ENCODE data around the gene RIOX2. TPM values are rescaled to one million over a fixed set of nuclear protein-coding genes. Genes with fewer than 3 reads are reported as not detected.

Gene RIOX2
- polyA plus RNA-seq, 12 donors = 36.3 to 53.7 (median 45.6) TPM; not detected in 1

DNA sequence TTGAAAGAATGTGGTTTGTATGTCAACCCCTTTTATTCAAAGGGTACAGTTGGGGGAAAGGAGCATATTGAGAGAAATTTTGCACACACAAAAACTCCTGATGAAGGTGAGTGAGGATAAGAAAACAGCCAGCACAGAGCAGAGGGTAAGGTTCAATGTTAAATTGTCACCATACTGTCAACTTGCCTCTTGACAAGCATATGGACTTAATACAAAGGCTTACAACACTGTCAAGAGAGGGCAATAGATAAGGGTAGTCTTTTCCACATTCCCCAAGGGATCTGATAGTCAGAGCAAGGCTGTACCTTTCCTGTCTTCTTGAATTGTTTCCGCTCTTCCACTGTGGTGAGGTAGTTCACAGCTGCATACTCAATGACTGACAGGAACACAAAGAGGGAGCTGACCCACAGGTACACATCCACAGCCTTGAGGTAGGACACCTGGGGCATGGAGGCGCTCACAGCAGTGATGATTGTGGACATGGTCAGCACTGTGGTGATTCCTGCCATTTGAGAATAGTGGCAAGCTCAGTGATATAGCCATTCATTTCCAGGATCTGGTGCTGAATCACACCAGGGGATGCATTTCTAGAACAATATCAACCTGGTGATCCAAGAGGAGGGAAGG lies 20.4 kb upstream of the RIOX2 start:
- no peak for DNase-seq

DNA sequence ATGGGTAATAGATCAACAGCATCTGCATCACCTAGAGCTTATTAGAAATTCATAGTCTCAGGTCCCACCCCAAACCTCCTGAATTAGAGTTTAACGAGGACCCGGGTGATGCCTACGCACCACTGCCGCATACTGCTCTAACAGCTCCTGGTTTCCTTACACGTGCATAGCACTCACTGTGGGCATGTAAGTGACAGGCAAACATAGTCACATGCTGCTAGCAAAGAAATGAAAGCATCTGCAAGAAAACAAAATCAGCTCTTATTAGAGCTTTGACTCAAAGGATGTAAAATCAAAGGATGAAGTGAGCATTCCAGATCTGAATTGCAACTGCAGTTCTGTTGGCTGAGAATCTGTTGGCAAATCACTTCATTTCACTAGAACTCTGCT lies 19.1 kb upstream of the RIOX2 start:
- DNase-seq = no peak

DNA sequence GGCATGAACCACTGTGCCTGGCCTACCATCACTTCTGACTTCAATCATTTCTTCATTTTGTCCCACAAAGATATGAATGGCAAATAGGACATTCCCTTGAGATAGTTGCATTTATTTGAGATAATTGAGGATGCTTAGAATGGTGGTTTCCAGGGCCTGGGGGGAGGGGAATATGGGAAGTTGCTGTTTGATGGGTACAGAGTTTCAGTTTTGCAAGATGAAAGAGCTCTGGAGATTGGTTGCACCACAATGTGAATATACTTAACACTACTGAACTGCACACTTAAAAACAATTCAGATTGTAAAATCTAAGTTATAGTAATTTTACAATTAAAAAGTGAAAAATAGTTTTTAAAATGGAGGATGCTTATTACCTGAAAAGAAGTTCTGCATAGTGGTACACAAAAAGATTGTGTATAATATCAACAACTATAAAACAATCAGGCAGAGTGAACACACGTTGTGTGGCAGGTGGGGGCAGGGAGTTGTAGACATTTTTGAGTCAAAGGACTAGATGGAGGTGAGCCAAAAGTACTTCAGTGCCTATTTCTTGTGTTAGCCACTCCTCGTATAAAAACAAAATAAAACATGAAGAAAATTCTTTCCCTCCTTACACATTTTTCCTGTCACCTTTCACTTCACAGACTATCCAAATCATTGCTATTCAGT lies 18.5 kb upstream of the RIOX2 start:
- no peak for DNase-seq

DNA sequence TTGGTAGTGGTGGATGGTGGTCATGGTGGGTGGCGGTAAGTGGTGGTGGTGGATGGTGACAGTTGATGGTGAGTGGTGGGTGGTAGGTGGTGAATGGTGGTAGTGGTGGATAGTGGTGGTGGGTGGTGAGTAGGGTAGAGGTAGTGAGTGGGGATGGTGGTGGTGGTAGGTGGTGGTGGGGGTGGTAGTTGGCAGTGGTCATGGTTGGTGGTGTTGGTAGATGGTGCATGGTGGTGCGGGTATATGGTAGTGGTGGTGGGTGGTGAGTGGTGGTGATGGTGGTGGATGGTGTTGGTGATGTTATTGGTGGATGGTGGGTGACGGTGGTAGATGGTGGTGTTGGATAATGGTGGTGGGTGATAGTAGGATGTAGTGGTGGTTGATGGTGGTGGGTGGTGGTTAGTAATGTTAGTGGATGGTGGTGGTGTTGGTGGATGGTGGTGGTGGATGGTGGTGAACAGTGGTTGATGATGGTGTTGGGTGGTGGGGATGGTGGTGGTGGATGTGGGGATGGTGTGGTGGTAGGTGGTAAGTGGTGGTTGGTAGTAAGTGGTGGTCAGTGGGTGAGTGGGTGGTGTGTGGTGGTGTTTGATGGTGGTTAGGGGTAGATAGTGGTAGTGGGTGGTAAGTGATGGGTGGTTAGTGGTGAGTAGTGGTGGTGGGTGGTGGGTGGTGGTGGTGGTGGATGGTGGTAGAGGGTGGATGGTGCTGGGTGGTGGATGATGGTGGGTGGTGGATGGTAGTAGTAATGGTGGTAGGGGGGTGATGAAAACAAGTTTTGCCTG lies 16.7 kb upstream of the RIOX2 start:
- no peak for DNase-seq

DNA sequence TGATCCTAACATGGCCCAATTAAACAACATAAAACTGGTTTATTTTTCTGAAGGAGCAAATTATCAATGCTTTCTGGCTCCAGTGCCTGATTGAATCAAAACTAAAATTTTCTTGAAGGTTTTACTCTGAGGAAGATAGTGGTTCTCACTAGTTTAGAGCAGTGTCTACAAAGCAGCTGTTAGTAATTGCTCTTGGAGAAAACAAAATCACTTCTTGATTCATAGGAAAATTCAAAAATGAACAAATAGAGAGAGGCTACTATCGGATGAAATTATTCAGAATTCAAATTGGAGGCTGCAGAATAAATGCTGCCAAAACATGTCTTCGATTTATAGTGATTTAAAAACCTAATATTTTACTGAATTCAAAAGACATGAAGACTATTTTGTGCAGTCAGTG lies 15.1 kb upstream of the RIOX2 start:
- no peak for DNase-seq

DNA sequence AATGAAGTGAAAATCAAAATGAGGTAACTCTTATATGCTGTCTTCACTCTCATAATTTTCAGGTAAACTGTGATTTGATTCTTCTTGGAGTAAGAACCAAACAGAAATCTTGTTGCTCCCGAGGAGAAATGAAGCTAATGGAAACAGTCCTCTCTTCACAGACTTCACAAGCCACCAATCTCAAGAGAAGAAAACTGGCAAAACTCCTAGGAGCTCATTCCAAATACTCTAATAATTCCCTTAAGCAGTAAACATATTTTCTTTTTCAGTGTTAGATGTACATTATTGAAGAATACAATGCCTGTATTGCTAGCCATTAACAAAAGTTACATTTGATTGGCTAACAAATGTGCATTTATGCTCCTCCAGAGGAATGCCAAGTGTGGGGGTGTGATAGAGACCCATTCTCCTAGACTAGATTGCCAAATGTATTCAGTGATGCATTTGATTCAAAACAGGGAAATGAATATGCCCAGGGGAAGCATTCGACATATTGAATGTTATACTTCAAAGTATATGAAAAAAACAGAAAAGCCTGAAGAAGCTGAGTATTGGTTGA lies 11.8 kb upstream of the RIOX2 start:
- peak; percentile 87 for DNase-seq

DNA sequence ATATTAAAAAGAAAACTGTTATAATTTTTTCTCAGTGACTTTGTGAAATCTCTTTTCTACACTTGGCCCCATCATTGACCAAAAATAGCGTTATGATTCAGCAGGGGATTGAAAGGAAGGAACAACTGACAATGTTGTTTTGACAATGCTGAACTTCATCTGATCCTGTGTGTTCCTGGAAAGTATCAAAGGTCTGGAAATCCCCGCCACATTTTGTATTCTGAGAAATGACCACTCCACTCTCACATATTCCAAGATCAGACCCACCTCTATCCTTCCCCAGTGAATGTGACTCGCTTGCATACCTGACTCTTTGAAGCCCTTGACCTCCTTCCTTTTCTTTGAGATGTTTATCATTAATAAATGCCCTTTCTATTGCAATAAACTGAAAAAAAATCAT lies 9.7 kb upstream of the RIOX2 start:
- DNase-seq = peak; percentile 81

DNA sequence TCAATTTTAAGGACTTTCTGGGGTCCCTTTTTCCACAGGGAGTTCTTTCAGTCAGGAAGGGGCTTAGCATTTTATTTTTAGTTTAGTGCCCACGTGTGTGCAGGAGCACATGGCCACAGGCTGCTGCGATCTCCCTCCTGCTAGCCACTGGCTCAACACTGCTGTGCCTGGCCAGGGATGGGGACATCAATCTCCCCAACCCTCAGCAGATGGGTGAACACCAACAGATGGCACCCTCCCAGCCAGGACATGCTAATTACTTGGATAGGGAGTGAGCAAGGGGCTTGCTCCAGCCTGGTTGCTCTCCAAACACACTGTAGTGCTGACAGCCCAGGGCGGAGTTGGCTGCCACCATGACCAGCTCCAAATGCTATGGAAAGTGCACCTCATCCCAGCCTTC lies 7.4 kb upstream of the RIOX2 start:
- DNase-seq = no peak

DNA sequence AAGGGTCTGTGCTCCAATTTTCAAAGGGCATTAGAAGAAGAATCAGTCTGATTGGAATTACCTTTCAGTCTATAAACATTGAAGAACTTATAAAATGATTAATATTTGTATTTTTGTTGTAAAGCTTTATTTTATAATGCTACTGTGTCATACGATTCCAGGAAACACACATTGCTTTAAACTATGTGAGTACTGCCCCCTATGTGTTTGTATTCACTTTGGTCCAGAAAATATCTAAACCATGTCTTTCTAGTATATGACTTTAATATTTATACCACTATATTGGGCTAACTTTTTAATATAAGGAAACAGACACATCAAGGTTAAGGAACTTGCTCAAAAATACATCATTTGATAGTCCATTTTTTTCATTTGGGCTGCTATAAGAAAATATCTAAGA lies 3.2 kb upstream of the RIOX2 start:
- DNase-seq = no peak

DNA sequence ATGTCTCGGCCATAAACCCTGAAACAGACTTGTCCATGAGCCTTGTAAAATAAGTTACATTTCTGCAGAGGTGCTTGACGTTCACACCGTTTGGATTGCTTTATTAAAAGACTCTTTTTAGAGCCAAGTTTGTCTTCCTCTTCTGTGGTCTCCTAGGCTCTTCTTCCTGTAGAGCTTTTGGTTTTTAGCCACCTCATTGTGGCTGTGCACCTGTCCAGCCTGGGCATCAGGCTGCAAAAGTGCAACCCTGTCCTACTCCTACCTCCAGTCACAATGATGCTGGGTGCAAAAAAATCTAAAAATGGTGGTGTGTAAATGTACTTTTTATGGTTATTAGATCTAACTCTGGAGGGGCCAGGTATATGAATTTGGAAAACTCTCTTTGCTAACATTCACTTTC lies 2.8 kb upstream of the RIOX2 start:
- no peak for DNase-seq

DNA sequence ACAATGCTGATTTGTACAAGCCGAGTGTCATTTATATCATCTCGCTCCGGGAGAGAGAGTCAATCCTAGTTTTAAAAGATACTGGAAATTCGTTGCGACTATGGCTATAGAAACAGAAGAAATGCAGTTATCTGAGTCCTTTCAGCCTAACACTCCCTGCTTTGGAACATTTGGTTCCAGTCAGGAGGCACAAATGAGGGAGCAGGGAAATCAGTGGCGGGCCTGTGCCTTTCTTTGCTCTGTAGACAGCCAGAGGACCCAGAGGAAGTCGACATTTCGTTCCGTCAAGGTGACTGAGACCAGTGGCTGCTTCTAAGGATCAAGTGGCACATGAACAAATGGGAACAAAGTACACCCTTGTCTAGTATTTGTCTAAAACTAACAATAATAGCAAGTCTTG lies 745 bp upstream of the RIOX2 start:
- no peak for DNase-seq

DNA sequence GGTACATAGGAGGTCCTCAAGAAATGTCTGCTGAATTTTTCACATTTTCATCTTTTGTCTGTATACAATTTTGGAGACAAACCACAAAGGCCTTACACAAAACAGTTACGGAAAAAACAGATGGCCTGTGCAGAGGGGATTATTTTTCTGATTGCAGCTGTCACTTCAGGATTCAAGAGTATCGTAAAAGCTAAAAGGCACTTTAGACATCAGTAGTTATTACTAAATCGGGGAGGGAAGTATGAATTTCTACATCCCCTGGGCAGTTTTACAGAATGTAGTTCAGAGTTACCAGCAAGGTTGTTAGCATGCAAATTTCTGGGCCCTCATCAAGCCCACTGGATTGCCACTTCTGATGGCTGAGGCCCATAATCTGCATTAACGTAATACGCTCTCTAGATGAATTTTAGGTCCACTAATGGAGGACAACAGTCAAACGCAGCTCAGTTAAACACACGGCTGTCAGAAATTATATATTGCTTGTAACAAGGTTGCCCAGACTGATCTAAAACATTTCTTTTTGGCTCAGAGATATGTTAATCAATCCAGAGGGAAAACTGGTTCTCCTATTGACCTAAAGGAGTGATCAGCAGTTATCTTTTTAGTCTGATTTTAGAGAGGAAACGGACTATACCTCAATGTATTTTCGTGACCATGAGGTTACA lies 1.1 kb downstream of the RIOX2 start:
- DNase-seq = peak; percentile 31

DNA sequence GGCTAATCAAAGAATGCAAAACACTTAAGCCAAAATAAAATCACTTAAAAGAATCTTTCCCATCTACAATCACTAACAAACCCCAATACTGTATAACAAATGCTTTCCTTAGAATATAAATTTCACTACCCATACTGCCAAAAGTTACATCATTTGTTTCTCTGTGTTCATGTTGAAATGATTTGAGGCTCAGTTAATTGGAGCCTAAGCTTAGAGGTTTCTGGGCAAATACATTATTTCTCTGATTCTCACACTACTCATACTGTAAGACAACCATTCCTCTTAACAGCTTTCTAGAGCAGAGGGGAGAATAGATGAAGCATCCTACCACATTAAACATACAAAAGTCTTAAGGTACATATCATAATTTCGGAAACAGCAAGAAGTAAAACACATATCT lies 2.1 kb downstream of the RIOX2 start:
- peak; percentile 55 for DNase-seq

DNA sequence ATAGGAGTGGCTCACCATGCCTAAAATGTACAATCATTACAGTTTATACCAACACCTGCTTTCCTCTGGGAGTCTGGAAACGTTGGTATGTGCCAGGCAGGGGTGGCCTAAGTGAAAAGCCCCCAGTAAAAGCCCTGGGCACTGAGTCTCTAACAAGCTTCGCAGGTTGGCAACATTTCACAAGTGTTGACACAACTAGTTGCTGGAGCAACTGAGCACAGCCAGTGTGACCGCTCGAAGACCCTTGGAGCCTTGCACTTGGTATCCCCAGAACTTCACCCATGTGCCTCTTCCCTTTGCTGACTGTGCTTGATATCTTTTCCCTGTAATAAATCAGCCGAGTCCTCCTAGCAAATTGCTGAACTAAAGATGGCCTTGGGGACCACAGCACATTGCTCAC lies 2.7 kb downstream of the RIOX2 start:
- DNase-seq = no peak

DNA sequence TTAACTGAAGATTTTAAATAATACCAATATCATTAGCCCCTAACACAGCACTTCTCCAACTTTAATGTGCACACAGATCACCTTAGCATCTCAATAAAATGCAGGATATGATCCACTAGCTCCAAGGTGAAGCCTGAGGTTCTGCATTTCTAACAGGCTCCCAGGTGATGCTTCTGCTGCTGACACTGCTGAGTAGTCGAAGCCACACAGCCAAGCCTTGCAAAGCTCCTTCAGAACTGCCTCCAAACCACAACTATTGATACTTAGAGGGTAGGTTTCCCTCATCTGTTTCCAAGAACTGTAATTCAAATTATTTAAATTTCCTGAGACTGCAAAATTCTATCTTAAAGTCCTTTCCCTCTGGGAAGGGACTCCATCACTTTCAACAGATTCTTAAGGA lies 3.9 kb downstream of the RIOX2 start:
- DNase-seq = no peak

DNA sequence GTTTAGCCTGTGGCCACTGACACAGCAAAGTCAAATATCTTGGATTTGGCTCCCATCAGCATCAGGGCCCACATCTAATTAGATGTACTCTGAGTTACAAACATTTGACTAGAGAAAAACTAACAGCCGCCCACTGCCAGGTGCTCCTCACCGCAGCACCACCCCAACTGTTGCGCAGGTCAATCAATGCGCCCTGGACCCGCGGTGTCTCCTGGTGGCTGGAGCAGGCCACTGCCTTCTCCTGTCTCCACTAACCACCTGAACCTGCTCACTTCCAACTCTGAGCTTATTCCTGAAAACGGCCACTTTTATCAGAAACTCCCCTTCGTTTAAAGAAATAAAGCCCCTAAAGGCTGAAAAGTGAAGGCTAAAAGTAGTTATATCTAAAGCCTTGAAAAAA lies 4.3 kb downstream of the RIOX2 start:
- no peak for DNase-seq

DNA sequence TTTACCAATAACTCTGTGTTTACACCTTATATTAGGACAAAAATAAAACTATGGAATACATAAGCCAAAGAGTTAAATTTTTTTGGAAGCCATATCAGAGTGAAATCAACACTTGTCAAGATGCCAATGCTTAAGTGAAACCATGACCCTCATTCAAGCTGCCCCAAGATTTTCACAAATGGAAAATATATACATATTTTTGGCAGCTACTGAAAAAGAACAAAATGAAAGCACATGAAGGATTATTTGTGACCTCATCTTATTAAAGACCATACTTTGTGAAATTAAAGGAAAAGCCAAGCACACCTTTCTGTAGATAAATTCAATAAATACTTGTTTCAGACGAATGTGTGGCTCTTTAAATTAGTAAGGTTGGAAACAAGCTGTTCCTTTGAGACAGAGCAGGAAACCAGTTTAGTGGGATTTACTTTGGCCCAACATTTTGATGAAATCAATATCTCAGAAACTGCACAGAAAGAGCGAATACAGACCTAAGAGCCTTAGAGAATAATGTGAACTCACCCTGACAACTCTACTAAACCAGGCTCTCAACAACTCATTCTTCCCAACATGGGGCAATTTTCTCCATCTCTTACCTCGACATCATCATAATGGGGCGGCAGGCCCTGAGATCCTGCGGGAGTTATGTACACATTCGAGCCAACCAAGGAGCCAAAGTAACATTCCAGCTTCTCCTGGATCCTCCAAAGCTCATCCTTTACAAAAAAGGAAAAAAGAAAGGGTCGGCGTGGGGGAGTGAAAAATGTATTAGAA lies 11.1 kb downstream of the RIOX2 start:
- peak; percentile 75 for DNase-seq

DNA sequence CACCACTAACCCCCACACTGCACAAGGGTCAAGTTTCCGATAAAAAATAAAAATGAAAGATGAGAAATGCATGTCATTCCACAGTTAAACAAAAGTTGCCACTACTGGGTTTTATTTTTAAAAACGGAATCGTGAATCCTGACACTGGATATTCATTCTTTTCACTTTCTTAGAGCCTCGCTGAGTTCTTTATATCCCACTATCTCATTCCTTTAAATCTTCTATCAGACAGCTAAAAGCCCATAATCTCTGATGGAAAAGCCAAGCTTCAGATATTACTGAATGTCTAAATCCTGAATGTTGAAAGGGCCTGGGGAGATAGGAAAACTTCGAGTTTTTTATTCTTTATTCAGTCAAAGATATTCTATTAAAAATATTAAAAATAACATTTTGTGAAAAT lies 11.7 kb downstream of the RIOX2 start:
- no peak for DNase-seq

DNA sequence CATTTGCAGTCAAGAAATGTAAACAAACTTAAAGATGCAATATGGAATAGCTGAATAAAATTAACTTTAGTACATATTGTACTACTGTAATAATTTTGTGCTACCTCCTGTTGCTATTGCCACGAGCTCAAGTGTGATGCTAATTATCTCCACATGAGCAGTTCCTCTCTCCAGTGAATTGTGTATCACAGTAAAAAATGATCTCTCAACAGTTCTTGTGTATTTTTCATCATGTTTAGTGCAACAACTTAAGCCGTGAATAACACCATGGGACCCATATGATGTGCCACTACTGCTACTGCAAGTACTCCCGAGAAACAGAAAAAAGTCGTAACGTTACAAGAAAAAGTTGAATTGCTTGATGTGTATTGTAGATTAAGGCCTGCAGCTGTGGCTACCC lies 12.4 kb downstream of the RIOX2 start:
- DNase-seq = peak; percentile 24

DNA sequence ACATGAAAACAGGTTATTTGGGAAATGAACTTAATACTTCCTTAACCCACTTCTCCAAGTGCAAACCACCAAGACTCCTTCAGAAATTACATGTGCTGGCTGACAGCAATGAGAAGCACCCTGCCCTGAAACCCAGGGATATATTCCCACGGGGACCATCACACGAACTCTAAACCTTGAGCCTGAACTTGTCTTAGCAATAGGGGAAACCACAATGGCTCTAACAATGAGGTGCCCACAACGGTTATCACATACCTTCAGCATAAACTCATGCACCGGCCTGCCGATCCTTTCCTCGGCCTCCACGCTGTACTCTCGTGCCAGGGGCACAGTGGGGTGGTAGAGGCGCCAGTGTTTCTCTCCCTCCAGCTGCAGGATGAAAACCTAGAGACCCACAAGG lies 13.4 kb downstream of the RIOX2 start:
- DNase-seq = no peak

DNA sequence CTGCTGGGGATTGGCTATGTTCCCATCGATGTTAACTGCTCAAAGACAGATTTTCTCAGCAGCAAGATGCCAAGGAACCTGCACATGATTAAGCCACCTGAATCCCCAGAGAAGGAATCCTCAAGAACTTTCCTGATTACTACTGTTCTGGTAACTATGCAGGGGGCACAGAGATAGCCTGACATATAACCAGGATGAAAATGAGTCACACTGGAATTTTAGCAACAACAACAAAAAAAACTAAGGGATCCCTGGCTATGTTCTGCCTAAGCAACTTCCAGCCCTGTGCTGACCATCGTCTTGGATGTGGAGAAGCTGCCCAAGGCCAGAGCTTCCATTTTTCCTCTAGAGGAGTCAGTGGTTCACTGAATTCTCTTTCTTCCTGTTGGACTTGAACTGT lies 13.8 kb downstream of the RIOX2 start:
- DNase-seq = no peak

All from muscle of arm (tissue), 12 donors.